ENCODE data around the gene CHKB.
"Not testable (repeated sequence)": the region's sequence is repeated elsewhere in the genome, so short reads cannot be mapped to it uniquely, and the experiment has no call there.

Gene CHKB

DNA sequence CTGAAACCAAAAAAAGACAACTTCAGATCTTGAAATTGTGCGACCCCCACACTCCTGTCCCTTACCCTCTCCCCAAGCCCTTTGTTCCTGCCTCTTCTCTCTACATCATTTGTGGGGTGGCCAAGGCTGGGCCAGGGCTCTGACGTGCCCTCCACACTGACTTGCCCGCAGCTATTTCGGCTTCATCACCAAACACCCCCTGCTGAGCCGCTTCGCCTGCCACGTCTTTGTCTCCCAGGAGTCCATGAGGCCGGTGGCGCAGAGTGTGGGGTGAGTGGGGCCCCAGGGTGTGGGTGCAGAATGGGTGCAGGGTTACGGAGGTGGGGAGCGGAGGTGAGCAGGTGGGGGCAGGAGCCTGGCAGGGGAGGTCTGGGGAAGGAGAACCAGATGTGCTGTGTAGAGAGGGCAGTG is 27.4 kb upstream of the CHKB start:
- Mint-ChIP-seq H3K9me3 (no peaks in the 10 kb centered on the region), H3K4me1 (no peaks in the 10 kb centered on the region), H3K27ac (no peak overlapping the region), H3K4me3 (no peak overlapping the region), H3K27me3 (ENCODE audit: low read depth) (peaks cover 41% of the 10 kb centered on the region), H3K36me3 (ENCODE audit: low read depth) (no peaks in the 10 kb centered on the region)
- TF ChIP-seq, protein P1, sequence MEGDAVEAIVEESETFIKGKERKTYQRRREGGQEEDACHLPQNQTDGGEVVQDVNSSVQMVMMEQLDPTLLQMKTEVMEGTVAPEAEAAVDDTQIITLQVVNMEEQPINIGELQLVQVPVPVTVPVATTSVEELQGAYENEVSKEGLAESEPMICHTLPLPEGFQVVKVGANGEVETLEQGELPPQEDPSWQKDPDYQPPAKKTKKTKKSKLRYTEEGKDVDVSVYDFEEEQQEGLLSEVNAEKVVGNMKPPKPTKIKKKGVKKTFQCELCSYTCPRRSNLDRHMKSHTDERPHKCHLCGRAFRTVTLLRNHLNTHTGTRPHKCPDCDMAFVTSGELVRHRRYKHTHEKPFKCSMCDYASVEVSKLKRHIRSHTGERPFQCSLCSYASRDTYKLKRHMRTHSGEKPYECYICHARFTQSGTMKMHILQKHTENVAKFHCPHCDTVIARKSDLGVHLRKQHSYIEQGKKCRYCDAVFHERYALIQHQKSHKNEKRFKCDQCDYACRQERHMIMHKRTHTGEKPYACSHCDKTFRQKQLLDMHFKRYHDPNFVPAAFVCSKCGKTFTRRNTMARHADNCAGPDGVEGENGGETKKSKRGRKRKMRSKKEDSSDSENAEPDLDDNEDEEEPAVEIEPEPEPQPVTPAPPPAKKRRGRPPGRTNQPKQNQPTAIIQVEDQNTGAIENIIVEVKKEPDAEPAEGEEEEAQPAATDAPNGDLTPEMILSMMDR (IDR thresholded peaks at IDR 0.05; ENCODE audit: unreplicated experiment in 3 of 3) = no peak

DNA sequence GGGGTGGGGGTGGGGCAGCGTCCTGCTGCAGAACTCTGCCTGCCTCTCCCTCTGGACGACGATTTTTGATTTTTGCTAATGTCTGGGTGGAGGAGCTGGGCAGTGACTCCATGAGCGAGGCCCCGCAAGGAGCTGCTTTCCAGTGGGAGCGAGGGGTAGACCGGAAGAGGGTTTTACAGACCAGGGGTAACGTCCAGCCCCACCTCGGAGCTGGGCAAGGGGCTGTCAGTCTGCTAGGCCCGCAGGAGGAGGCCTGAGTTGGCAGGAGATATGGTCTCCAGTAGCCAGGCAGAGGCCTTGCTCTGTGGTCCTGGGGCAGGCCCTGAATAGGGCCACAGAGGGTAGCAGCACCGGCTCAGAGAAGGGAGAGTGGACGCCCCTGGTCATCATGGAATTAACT is 26.9 kb upstream of the CHKB start:
- Mint-ChIP-seq H3K27me3 (ENCODE audit: low read depth) (peaks cover 41% of the 10 kb centered on the region), H3K9me3 (no peaks in the 10 kb centered on the region), H3K36me3 (ENCODE audit: low read depth) (no peaks in the 10 kb centered on the region), H3K4me3 (no peak overlapping the region), H3K4me1 (no peaks in the 10 kb centered on the region), H3K27ac (no peak overlapping the region)
- TF ChIP-seq, protein P1 (IDR thresholded peaks at IDR 0.05; ENCODE audit: unreplicated experiment in 3 of 3) = no peak

DNA sequence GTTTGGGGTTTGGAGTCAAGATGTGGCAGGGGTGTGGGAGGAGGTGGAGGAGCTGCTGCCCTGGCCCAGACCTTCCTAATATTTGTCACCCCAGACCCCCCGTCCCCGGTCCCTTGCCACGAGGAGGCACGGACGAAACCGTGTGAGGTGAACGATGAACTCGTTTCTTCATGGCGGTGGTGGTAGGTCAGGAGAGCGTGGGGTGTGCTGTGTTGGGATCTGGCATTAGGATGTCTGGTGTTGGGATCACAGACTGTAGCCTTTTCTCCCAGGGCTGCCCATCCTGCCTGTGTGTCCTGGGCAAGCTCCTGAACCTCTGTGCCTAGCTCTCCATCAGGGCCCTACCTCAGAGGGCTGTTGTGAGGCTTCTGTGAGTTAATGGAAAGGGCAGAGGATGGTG is 26.3 kb upstream of the CHKB start:
- H3K27me3 Mint-ChIP-seq (ENCODE audit: low read depth) = peaks cover 36% of the 10 kb centered on the region
- TF ChIP-seq, protein P1 (IDR thresholded peaks at IDR 0.05; ENCODE audit: unreplicated experiment in 3 of 3) = no peak
- no peak overlapping the region for H3K4me3 Mint-ChIP-seq
- H3K36me3 Mint-ChIP-seq (ENCODE audit: low read depth) = no peaks in the 10 kb centered on the region
- H3K9me3 Mint-ChIP-seq = no peaks in the 10 kb centered on the region
- H3K4me1 Mint-ChIP-seq = no peaks in the 10 kb centered on the region
- H3K27ac Mint-ChIP-seq = no peak overlapping the region

DNA sequence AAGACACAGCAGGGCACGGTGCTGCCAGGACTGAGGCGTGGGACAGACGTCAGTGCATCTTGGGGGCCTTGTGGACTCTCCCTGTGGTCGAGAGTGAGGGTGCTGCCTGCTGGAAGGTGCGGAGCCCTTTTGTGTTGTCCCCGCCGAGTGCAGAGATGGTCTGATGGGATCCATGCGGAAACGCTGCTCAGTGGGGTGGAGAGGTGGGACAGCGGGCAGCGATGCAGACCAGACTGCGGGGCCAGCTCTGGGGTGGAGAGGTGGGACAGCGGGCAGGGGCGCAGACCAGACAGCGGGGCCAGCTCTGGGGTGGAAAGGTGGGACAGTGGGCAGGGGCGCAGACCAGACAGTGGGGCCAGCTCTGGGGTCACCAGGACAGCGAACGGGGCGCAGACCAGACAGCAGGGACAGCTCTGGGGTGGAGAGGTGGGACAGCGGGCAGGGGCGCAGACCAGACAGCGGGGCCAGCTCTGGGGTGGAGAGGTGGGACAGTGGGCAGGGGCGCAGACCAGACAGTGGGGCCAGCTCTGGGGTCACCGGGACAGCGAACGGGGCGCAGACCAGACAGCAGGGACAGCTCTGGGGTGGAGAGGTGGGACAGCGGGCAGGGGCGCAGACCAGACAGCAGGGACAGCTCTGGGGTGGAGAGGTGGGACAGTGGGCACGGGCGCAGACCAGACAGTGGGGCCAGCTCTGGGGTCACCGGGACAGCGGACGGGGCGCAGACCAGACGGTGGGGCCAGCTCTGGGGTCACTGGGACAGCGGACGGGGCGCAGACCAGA is 25.6 kb upstream of the CHKB start:
- not testable (repeated sequence) for H3K4me1 Mint-ChIP-seq; H3K27ac Mint-ChIP-seq; H3K9me3 Mint-ChIP-seq; H3K4me3 Mint-ChIP-seq; H3K36me3 Mint-ChIP-seq (ENCODE audit: low read depth)
- H3K27me3 Mint-ChIP-seq (ENCODE audit: low read depth) = peaks cover 36% of the 10 kb centered on the region

DNA sequence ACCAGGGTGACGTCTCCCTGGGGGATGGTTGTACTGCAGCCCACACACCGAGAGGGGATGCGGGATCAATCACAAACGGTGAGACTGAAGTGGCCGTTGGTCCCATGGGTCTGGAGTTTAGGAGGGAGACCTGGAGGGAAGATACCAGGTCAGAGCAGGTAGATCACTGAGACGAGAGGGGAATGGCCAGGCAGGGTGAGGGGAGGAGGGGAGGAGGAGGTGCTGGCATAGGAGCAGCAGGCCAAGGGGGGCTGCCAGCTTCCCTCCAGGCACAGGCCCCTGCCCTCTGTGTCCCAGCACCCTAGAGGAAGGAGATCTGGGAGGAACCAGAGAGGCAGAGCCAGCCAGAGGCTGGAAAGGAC is 25.0 kb upstream of the CHKB start:
- no peaks in the 10 kb centered on the region for H3K36me3 Mint-ChIP-seq (ENCODE audit: low read depth)
- TF ChIP-seq, protein P1 (IDR thresholded peaks at IDR 0.05; ENCODE audit: unreplicated experiment in 3 of 3) = no peak
- no peak overlapping the region for H3K4me3 Mint-ChIP-seq
- peaks cover 2% of the 10 kb centered on the region for H3K4me1 Mint-ChIP-seq
- H3K9me3 Mint-ChIP-seq = no peaks in the 10 kb centered on the region
- peaks cover 37% of the 10 kb centered on the region for H3K27me3 Mint-ChIP-seq (ENCODE audit: low read depth)
- H3K27ac Mint-ChIP-seq = no peak overlapping the region

DNA sequence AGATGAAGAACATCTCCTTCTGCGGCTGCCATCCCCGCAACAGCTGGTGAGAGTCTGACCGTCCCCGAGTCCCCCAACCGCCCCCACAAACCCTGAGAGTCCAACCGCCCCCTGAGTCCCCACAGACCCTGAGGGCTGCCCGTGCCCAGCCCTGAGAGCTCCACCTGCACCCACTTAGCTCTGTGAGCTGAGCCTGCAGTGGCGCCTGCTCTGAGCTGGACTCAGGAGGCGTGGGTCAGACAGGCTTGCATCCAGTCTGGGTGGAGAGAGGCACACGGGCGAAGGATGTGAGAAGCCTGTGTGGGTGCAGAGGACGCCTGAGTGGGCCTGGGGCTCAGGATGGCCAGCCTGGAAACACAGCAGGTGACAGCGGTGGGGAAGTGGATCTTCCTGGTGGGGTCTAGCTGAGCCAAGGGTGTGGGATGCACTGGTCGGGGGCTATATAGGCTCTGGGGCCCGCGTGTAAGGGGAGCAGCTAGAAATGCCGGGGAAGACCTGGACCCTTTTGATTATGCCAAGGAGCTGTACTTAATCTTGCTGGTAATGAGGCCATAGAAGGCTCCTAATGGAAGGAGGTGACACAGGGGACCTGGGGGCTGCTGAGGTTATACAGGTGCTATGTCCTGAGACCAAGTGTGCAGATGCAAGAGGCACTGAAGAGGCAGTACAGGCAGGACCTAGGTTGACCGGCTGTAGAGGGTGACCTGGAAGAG is 24.5 kb upstream of the CHKB start:
- no peak overlapping the region for H3K4me3 Mint-ChIP-seq
- H3K4me1 Mint-ChIP-seq = peaks cover 8% of the 10 kb centered on the region
- peaks cover 38% of the 10 kb centered on the region for H3K27me3 Mint-ChIP-seq (ENCODE audit: low read depth)
- H3K36me3 Mint-ChIP-seq (ENCODE audit: low read depth) = no peaks in the 10 kb centered on the region
- no peak overlapping the region for H3K27ac Mint-ChIP-seq
- TF ChIP-seq, protein P1 (IDR thresholded peaks at IDR 0.05; ENCODE audit: unreplicated experiment in 3 of 3) = no peak
- no peaks in the 10 kb centered on the region for H3K9me3 Mint-ChIP-seq
